ENCODE measurements around the gene PRKCZ.

The PRKCZ gene

GRCh38 chr1:2229911-2230731 lies 179.9 kb downstream of the PRKCZ start:
- DNase-seq (ENCODE audit: low read depth) = no peak

GRCh38 chr1:2230781-2231531 lies 180.7 kb downstream of the PRKCZ start:
- no peak for DNase-seq (ENCODE audit: low read depth)

GRCh38 chr1:2231532-2232254 lies 181.5 kb downstream of the PRKCZ start:
- DNase-seq (ENCODE audit: low read depth) = peak; percentile 67

- no peak for DNase-seq (ENCODE audit: low read depth)
Measured at GRCh38 chr1:2232255-2232915, 182.2 kb downstream of the PRKCZ start.

GRCh38 chr1:2232916-2233438 lies 182.8 kb downstream of the PRKCZ start:
- no peak for DNase-seq (ENCODE audit: low read depth)

- no peak for DNase-seq (ENCODE audit: low read depth)
Measured at GRCh38 chr1:2233468-2233867, 183.3 kb downstream of the PRKCZ start.

GRCh38 chr1:2233997-2234761 lies 184.0 kb downstream of the PRKCZ start:
- no peak for DNase-seq (ENCODE audit: low read depth)

- no peak for DNase-seq (ENCODE audit: low read depth)
Measured at GRCh38 chr1:2234762-2235113, 184.5 kb downstream of the PRKCZ start.
